DOHH2 (cell line): ENCODE measurements around the gene CYTH1.

Experiments used
- CTCF ChIP-seq: fragments of 200-600 bp; sonication (generic); IDR thresholded peaks from one replicate; pipeline ENCODE4 v1.5.1; 2014; ENCODE audit warnings: antibody characterized with exemption, mild to moderate bottlenecking, low read depth, low read length; ENCODE audit not compliant: poor library complexity, severe bottlenecking
- EZH2phosphoT487 ChIP-seq: fragments of 200-600 bp; sonication (generic); IDR thresholded peaks from 2 replicates; pipeline ENCODE4 v1.6.1; 2017; ENCODE audit warnings: borderline replicate concordance, mild to moderate bottlenecking, antibody characterized with exemption, low read length, moderate library complexity, mixed read lengths

GRCh38 chr17:78802008-78802407 lies 19.9 kb upstream of the CYTH1 start:
- no peak for TF ChIP-seq CTCF
- no peak for TF ChIP-seq EZH2phosphoT487
